Body of pancreas (tissue), 4 donors: ENCODE measurements around the gene NR3C1. TPM values are rescaled to one million over a fixed set of nuclear protein-coding genes. Genes with fewer than 3 reads are reported as not detected.

ENCODE experiments used
- ATAC-seq: fragments of 150-250 bp; one replicate; pipeline ENCODE4 v1.9.1; 2016
- DNase-seq, 4 donors: peaks; one replicate each; pipeline ENCODE4 v3.0.0-alpha.2; 2019
- H3K27ac ChIP-seq, 4 donors: fragments of 200-600 bp; sonication (generic); 1 replicate in 3 of 4; 2 replicates in 1 of 4; pipeline versions ENCODE4 v1.5.1 to v1.6.1; 2016 to 2019; ENCODE audit warnings: mild to moderate bottlenecking in 1 of 4, mixed read lengths in 1 of 4, moderate library complexity in 1 of 4
- H3K27me3 ChIP-seq, 2 donors: fragments of 200-600 bp; sonication (generic); one replicate each; pipeline ENCODE4 v1.6.0; 2016; ENCODE audit warnings: mild to moderate bottlenecking in 1 of 2
- H3K36me3 ChIP-seq, 2 donors: fragments of 200-600 bp; sonication (generic); replicated peaks in 1 of 2; 2 replicates each; pipeline ENCODE4 v1.5.1; 2016; ENCODE audit warnings: low read depth in 2 of 2; ENCODE audit not compliant: insufficient read depth in 1 of 2
- H3K4me1 ChIP-seq: fragments of 200-600 bp; sonication (generic); one replicate; pipeline ENCODE4 v1.6.0; 2016
- H3K4me3 ChIP-seq, 2 donors: fragments of 200-600 bp; sonication (generic); 1 replicate in 1 of 2; 2 replicates in 1 of 2; pipeline ENCODE4 v1.5.1; 2016 to 2019
- H3K9me3 ChIP-seq, 3 donors: fragments of 200-600 bp; sonication (generic); 1 replicate in 2 of 3; 2 replicates in 1 of 3; pipeline ENCODE4 v1.5.1; 2016
- POLR2A ChIP-seq, 3 donors: fragments of 450-650 bp; IDR thresholded peaks; one replicate each; pipeline ENCODE4 v1.6.1; 2016; ENCODE audit warnings: antibody characterized with exemption in 3 of 3, mild to moderate bottlenecking in 2 of 3
- WGBS, 2 donors: methylation state at CpG; one replicate each; pipeline ENCODE4 v1.1.5; 2017; 5-methylcytosine and 5-hydroxymethylcytosine counted together
- intact Hi-C: fragments of 100-400 bp; cut with DNase I; formaldehyde crosslinking; loops from one replicate; pipeline ENCODE4 v1.15.1; 2023
- total RNA-seq, 2 donors: library from RNA; depleted of rRNA; stranded (reverse); fragments of >200 nt; gene quantifications; one replicate each; pipeline ENCODE4 v1.1.0, GENCODE V29; 2016
- TF ChIP-seq, protein P1 (sequence below), 7 experiments: fragments of 450-650 bp in 4 of 7; fragments of 200-600 bp in 3 of 7; sonication (generic) in 3 of 7; IDR thresholded peaks; one replicate each; pipeline ENCODE4 v1.5.1; 2016 to 2019; ENCODE audit warnings: antibody characterized with exemption in 7 of 7

The NR3C1 gene
- total RNA-seq, 2 donors from 2014 or later, result 18.5 to 25.2 TPM

GRCh38 chr5:143396353-143396940 is 7.0 kb downstream of the NR3C1 start:
- TF ChIP-seq, protein P1, sequence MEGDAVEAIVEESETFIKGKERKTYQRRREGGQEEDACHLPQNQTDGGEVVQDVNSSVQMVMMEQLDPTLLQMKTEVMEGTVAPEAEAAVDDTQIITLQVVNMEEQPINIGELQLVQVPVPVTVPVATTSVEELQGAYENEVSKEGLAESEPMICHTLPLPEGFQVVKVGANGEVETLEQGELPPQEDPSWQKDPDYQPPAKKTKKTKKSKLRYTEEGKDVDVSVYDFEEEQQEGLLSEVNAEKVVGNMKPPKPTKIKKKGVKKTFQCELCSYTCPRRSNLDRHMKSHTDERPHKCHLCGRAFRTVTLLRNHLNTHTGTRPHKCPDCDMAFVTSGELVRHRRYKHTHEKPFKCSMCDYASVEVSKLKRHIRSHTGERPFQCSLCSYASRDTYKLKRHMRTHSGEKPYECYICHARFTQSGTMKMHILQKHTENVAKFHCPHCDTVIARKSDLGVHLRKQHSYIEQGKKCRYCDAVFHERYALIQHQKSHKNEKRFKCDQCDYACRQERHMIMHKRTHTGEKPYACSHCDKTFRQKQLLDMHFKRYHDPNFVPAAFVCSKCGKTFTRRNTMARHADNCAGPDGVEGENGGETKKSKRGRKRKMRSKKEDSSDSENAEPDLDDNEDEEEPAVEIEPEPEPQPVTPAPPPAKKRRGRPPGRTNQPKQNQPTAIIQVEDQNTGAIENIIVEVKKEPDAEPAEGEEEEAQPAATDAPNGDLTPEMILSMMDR (IDR thresholded peaks at IDR 0.05), result no peak
- intact Hi-C loops, result no loop called here
- no peak overlapping the region for H3K4me3 ChIP-seq

GRCh38 chr5:143395638-143396352 is 7.7 kb downstream of the NR3C1 start:
- no peaks in the 10 kb centered on the region for H3K36me3 ChIP-seq

More at GRCh38 chr5:143396353-143396940, 7.0 kb downstream of the NR3C1 start:
- no peaks in the 10 kb centered on the region for H3K9me3 ChIP-seq
- WGBS, 2 donors, result 71 to 75% methylated on average over 5 of the region's 5 CpGs
- H3K27me3 ChIP-seq, result no peaks in the 10 kb centered on the region
- H3K36me3 ChIP-seq, result no peaks in the 10 kb centered on the region
- ATAC-seq (no peak), DNase-seq (no peak)
- H3K27ac ChIP-seq, result no peak overlapping the region
- H3K4me1 ChIP-seq, result peaks cover 88% of the 10 kb centered on the region

GRCh38 chr5:143393524-143393923 is 10.0 kb downstream of the NR3C1 start:
- no peak for DNase-seq
- ATAC-seq, result no peak
- Histone ChIP-seq H3K9me3 (no peaks in the 10 kb centered on the region), H3K36me3 (no peaks in the 10 kb centered on the region), H3K4me1 (peaks cover 88% of the 10 kb centered on the region), H3K4me3 (no peak overlapping the region), H3K27ac (no peak overlapping the region), H3K27me3 (no peaks in the 10 kb centered on the region)
- TF ChIP-seq POLR2A (IDR thresholded peaks at IDR 0.05), result no peak
- TF ChIP-seq, protein P1 (IDR thresholded peaks at IDR 0.05), result no peak
- intact Hi-C loops, result no loop called here
- WGBS, 2 donors, result 30 to 46% methylated on average over 1 of the region's 1 CpG

More at GRCh38 chr5:143395638-143396352, 7.7 kb downstream of the NR3C1 start:
- Histone ChIP-seq H3K4me1 (peaks cover 90% of the 10 kb centered on the region), H3K27ac (no peak overlapping the region), H3K4me3 (no peak overlapping the region), H3K9me3 (no peaks in the 10 kb centered on the region), H3K27me3 (no peaks in the 10 kb centered on the region)
- ATAC-seq, result no peak
- DNase-seq, result no peak
- intact Hi-C loops, result no loop called here
- WGBS, 2 donors, result 55 to 56% methylated on average over 2 of the region's 2 CpGs
- TF ChIP-seq, protein P1 (IDR thresholded peaks at IDR 0.05), result no peak
- no peak for TF ChIP-seq POLR2A (IDR thresholded peaks at IDR 0.05)

DNA sequence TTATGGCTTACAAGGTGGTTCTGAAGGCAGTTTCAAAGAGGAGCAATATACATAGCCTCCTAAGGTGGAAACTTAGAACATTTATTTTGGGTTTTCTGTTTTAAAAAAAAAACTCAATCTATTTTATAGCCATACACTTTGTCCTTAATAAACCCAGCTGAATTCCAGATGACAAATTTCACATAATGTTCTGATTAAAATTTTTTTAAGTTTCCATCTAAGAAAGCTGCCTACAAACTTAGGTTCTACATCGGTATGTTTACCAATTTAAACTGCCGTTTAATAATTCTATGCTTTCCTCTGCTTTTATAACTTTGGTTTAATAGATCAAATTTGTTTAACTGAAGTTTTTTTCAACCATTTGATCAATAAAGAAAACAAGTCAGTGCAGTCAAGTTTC is 12.5 kb downstream of the NR3C1 start:
- TF ChIP-seq POLR2A (IDR thresholded peaks at IDR 0.05), result no peak
- TF ChIP-seq, protein P1 (IDR thresholded peaks at IDR 0.05), result no peak
- Histone ChIP-seq H3K27me3 (no peaks in the 10 kb centered on the region), H3K4me3 (no peak overlapping the region), H3K4me1 (peaks cover 64% of the 10 kb centered on the region), H3K9me3 (no peaks in the 10 kb centered on the region), H3K27ac (peak overlapping the region in 1 of 4 donors; percentile 4), H3K36me3 (no peaks in the 10 kb centered on the region)
- DNase-seq (no peak), ATAC-seq (no peak)
- 22 to 30% methylated on average over 2 of the region's 2 CpGs for WGBS, 2 donors
- intact Hi-C loops, result no loop called here

DNA sequence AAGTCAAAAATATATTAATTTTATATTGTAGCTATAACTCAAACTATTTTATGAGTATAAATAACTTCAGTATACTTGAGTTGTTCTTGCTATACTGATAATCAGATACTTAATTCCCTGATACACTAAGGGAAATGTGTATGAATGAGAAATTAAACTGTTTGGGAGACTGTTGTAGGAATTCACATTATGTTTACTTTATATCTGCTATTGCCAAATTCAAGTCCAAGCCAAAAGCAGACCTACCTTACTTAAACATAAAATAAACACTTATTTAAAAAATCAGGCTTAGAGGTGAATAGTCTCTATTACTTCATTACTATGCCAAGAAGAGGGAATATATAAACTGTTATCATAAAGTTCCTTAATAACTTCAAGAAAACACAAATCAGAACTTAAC is 13.2 kb downstream of the NR3C1 start:
- no peak for TF ChIP-seq POLR2A (IDR thresholded peaks at IDR 0.05)
- TF ChIP-seq, protein P1 (IDR thresholded peaks at IDR 0.05), result no peak
- no peaks in the 10 kb centered on the region for H3K9me3 ChIP-seq
- peaks cover 58% of the 10 kb centered on the region for H3K4me1 ChIP-seq
- DNase-seq (no peak), ATAC-seq (no peak)
- no peak overlapping the region for H3K4me3 ChIP-seq
- no peak overlapping the region for H3K27ac ChIP-seq
- no peaks in the 10 kb centered on the region for H3K27me3 ChIP-seq
- no peaks in the 10 kb centered on the region for H3K36me3 ChIP-seq
- intact Hi-C loops, result no loop called here
